ACC112 (cell line): ENCODE data around the gene REM1.
"Not testable (repeated sequence)": the region's sequence is repeated elsewhere in the genome, so short reads cannot be mapped to it uniquely, and the experiment has no call there.

ENCODE experiments used
- H2AFZ ChIP-seq: fragments of 200-600 bp; sonication (generic); one replicate; pipeline ENCODE4 v1.6.0; 2017; ENCODE audit warnings: antibody characterized with exemption, low read length; ENCODE audit not compliant: unreplicated experiment
- H3K27ac ChIP-seq: fragments of 200-600 bp; sonication (generic); 2 replicates; pipeline ENCODE4 v1.5.1; 2014; ENCODE audit warnings: low read depth, mild to moderate bottlenecking, antibody characterized with exemption, low read length, moderate library complexity
- H3K27me3 ChIP-seq: fragments of 200-600 bp; sonication (generic); 2 replicates; pipeline ENCODE4 v1.6.1; 2014; ENCODE audit warnings: mild to moderate bottlenecking, antibody characterized with exemption, low read length, moderate library complexity, mixed read lengths; ENCODE audit not compliant: insufficient read depth
- H3K36me3 ChIP-seq: fragments of 200-600 bp; sonication (generic); 2 replicates; pipeline ENCODE4 v1.6.1; 2016; ENCODE audit warnings: mild to moderate bottlenecking, antibody characterized with exemption, low read length, moderate library complexity, mixed read lengths; ENCODE audit not compliant: insufficient read depth
- H3K4me1 ChIP-seq: fragments of 200-600 bp; sonication (generic); one replicate; pipeline ENCODE4 v1.6.1; 2016; ENCODE audit warnings: low read length, mixed read lengths; ENCODE audit not compliant: insufficient read depth, unreplicated experiment, control insufficient read depth
- H3K4me3 ChIP-seq: fragments of 200-600 bp; sonication (generic); 2 replicates; pipeline ENCODE4 v1.5.1; 2014; ENCODE audit warnings: mild to moderate bottlenecking, low read depth, low read length
- H3K79me2 ChIP-seq: fragments of 200-600 bp; sonication (generic); one replicate; pipeline ENCODE4 v1.6.0; 2016; ENCODE audit warnings: low read length; ENCODE audit not compliant: control insufficient read depth, unreplicated experiment, insufficient read depth

REM1 gene

DNA sequence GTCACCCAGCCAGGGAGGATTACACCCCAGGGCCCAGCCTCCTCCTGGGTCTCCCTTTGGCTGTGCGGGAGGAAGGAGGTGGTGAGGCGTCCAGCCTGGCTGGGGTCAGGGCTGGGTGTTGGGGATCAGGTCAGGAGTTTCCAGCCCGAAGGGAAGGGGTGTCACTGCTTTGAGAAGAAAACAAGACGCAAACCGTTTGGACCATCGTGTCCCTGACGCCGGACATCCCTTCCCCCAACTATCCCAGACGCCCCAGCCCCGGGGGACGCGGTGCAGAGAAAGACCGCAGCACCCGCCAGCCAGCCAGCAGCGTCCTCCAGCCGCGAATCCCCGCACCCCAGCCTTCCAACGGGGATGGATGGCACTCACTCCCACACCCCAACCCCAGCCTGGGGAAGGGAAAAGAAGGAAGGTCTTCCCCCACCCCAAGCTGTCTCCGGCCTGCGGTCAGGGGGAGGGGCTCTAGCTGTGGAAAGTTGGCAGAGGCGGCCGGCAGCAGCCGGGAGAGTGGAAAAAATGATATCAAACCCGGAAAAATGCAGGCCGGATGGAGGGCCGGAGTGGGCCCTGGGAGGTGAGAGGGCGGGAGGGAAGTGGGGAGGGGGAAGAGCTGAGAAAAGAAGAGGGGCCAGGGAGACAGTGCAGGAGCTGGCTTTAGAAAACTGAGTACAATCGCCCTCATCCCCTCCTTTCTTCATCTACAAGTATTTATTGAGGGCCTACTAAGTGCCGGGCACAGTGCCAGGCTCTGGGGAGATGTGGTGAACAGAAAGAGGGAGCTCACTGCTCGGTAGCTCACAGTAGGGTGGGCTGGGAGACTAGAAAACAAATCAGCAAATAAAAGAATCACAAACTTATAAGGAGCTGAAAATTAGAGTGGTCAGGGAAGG lies 10.6 kb downstream of the REM1 start:
- Histone ChIP-seq H3K27me3 (peaks cover 5% of the 10 kb centered on the region; the same call in 1 of the 2 replicates), H3K4me1 (peaks cover 9% of the 10 kb centered on the region), H3K36me3 (no peaks in the 10 kb centered on the region), H3K27ac (no peak overlapping the region), H3K79me2 (no peaks in the 10 kb centered on the region), H2AFZ (peak overlapping the region; percentile 8), H3K4me3 (peak overlapping the region; percentile 56; the same call in 1 of the 2 replicates)

DNA sequence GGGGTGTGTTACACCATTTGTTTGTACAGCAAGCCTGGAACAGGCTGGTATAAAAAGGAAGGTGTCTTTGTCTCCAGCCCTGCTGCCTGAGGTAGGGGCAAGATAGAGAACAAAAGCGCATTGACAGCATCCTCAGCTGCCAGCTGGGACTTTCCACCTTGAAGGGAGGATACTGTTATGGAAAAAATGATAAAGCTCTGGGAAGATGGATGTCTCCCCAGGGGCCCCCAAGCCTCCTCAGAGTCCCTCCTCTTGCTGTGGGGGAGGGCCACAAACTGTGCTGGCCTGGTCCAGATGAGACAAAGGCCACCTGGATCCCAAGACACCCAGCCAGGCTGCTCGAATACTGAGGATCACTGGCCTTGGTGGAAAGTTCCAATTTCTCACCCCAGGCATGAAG lies 13.0 kb downstream of the REM1 start:
- H3K79me2 ChIP-seq: no peaks in the 10 kb centered on the region
- H3K36me3 ChIP-seq: no peaks in the 10 kb centered on the region
- peaks cover 5% of the 10 kb centered on the region; the same call in 1 of the 2 replicates for H3K27me3 ChIP-seq
- no peak overlapping the region for H3K27ac ChIP-seq
- H2AFZ ChIP-seq: no peak overlapping the region
- peaks cover 9% of the 10 kb centered on the region for H3K4me1 ChIP-seq
- no peak overlapping the region for H3K4me3 ChIP-seq

DNA sequence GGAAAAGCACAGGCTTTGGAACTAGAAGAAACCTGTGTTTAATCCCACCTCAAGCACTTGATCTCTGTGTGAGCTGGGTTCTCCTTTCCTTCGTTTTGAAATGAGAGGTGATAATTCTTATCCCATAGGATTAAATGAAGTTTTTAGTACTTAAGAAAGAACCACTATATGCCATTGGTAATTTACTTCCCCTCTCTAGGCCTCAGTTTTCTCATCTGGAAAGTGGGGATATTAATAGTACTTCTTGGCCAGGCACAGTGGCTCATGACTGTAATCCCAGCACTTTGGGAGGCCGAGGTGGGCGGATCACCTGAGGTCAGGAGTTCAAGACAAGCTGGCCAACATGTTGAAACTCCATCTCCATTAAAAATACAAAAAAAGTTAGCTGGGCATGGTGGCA lies 14.1 kb downstream of the REM1 start:
- no peak overlapping the region for H3K4me3 ChIP-seq
- H3K27me3 ChIP-seq: peaks cover 5% of the 10 kb centered on the region; the same call in 1 of the 2 replicates
- peaks cover 9% of the 10 kb centered on the region for H3K4me1 ChIP-seq
- no peaks in the 10 kb centered on the region for H3K79me2 ChIP-seq
- no peaks in the 10 kb centered on the region for H3K36me3 ChIP-seq
- H2AFZ ChIP-seq: no peak overlapping the region
- no peak overlapping the region for H3K27ac ChIP-seq

DNA sequence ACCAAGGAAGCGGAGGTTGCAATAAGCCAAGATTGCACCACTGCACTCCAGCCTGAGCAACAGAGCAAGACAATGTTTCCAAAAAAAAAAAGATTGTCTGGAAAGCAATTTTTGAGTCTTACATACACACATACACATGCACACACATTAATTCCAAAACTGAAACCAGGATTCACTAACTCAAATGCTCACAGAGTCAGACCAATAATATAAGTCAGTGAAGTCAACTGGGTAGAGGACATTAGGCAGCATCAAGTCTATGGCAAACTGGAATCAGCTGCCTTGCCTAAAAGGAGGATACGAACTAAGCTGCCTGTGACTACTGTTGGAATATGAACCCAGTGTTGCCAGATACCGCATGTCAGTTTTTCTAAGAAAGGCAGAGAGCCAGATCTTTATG lies 15.7 kb downstream of the REM1 start:
- Histone ChIP-seq H3K4me1 (peaks cover 3% of the 10 kb centered on the region), H3K4me3 (no peak overlapping the region), H3K27me3 (no peaks in the 10 kb centered on the region), H3K79me2 (no peaks in the 10 kb centered on the region), H2AFZ (no peak overlapping the region), H3K27ac (no peak overlapping the region), H3K36me3 (no peaks in the 10 kb centered on the region)

DNA sequence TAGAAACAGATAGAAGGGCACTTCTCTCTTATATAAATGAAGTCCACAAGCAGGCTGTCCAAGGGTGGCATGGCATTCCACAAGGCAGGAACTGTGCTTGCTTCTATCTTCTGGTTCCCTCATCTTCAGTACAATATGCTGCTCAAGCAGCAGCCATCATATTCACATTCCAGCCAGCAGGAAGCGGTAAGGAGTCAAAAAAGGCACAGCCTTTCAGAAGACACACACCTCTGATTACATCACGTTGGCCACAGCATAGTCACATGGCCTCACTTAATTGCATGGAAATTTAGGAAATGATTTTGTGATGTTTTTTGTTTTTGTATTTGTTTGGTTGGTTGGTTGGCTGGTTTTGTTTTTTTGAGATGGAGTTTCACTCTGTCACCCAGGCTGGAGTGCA lies 19.0 kb downstream of the REM1 start:
- Histone ChIP-seq H3K4me3 (no peak overlapping the region), H3K79me2 (no peaks in the 10 kb centered on the region), H2AFZ (no peak overlapping the region), H3K27ac (no peak overlapping the region), H3K36me3 (no peaks in the 10 kb centered on the region), H3K27me3 (no peaks in the 10 kb centered on the region), H3K4me1 (peaks cover 25% of the 10 kb centered on the region)

DNA sequence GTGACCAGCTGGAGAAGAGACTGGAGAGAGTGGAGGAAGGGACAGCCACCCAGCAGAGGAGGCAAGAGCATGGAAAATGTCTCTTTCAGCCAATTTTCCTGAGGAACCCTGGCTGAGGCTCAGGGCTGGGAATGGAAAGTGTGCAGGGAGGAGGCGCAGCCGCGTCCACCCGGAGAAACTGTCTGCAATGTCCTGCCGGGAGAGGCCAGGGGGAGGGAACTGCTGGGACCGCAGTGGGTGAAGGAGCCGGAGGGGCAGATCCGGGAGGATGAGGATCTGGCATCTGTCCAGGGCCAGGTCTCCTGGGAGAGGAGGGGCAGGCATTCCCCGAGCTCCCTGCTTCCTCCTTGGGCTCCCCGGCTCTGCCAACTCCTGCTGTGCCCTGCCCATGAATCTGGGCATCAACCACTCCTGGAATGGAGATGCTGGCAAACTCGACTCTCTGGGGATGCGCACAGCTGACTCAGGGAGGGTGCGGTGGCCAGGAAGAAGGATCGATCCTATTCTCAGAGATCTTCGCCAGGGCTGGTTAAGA lies 21.7 kb downstream of the REM1 start:
- H3K36me3 ChIP-seq: no peaks in the 10 kb centered on the region
- peaks cover 25% of the 10 kb centered on the region for H3K4me1 ChIP-seq
- no peaks in the 10 kb centered on the region for H3K27me3 ChIP-seq
- no peaks in the 10 kb centered on the region for H3K79me2 ChIP-seq
- peak overlapping the region; percentile 44 for H3K4me3 ChIP-seq
- peak overlapping the region; percentile 75 for H2AFZ ChIP-seq
- peak overlapping the region; percentile 58; the same call in 1 of the 2 replicates for H3K27ac ChIP-seq

DNA sequence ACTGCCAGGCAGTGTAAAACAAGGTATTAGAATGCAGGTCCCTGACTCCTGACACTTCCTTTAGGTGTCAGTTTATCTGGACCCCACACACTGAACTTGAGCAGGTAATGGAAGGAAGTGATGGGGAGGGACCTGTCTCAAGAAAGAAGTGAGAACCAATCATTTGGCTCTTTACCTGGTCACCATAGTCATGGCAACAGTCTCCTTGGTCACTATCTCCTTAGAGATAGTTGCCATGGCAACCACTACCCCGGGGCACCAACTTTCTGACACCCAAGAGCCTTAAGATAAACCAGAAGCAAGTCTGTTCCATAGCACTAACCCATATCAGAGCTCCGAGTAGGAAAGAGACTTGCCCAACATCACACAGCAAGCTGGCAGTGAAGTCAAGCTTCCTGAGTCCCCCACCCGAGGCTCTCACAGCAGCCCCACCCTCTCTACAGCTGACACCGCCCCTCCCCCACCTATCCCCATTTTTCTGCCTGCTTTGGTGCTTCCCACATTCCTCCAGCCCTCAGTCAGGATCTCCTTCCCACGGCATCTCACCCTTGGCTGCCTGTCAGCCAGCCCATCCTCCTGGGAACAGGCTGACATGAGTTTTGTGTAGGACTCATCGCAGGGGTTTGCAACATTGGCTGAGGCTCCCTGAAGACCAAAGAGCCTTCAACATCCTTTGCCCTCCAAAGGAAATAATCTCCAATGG lies 22.9 kb downstream of the REM1 start:
- Histone ChIP-seq H2AFZ (no peak overlapping the region), H3K79me2 (no peaks in the 10 kb centered on the region), H3K36me3 (no peaks in the 10 kb centered on the region), H3K4me3 (no peak overlapping the region), H3K27me3 (no peaks in the 10 kb centered on the region), H3K27ac (peak overlapping the region; percentile 58; the same call in 1 of the 2 replicates), H3K4me1 (peaks cover 25% of the 10 kb centered on the region)

DNA sequence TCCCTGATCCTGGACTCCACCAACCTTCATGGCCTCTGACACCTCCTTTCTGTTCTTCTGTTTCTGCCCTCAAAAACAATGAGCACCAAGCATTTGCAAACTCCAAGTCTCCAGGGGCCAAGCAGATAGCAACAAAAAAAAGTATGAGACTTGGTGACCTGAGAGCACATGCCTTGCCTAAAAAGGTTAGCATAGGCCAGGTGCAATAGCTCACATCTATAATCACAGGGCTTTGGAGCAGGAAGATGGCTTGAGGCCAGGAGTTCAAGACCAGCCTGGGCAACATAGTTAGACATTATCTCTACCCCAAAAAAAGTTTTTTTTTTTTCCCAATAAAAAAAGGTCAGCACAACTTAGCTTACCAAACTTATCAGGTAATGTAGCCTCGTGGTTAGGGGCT lies 25.4 kb downstream of the REM1 start:
- Histone ChIP-seq H2AFZ (no peak overlapping the region), H3K27me3 (no peaks in the 10 kb centered on the region), H3K4me1 (peaks cover 25% of the 10 kb centered on the region), H3K4me3 (no peak overlapping the region), H3K27ac (no peak overlapping the region), H3K79me2 (no peaks in the 10 kb centered on the region), H3K36me3 (no peaks in the 10 kb centered on the region)

DNA sequence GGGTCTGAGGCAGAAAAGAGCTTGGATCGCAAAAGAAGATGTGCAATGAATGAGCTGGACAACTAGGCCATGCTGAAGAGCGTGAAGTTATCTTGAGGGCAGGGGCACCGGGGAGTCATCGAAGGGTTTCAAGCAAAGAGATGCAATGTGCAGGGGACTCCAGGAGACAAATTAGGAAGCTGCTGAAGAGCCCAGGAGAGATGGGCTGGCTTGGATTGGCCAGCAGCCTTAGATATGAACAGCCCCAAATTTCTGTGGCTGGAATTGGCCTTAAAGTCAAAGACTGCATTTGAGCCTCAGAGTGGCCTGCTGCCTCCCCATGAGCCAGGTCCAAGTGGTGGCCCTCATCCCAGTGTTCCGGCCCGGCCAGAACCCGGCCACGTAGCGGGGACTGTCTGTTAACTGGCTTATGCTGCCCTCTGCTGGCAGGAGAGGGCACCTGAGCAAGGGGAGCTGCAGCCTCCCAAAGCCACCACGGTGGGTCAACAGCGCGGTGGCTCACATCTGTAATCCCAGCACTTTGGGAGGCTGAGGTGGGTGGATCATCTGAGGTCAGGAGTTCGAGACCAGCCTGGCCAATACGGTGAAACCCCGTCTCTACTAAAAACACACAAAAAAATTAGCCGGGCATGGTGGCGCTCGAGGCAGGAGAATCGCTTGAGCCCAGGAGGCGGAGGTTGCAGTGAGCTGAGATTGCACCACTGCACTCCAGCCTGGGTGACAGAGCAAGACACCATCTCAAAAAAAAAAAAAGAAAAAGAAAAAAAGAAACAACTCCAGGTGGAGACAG lies 28.0 kb downstream of the REM1 start:
- not testable (repeated sequence) for H3K27ac ChIP-seq, H3K36me3 ChIP-seq, H3K4me1 ChIP-seq, H3K27me3 ChIP-seq, H3K4me3 ChIP-seq, H3K79me2 ChIP-seq, H2AFZ ChIP-seq

DNA sequence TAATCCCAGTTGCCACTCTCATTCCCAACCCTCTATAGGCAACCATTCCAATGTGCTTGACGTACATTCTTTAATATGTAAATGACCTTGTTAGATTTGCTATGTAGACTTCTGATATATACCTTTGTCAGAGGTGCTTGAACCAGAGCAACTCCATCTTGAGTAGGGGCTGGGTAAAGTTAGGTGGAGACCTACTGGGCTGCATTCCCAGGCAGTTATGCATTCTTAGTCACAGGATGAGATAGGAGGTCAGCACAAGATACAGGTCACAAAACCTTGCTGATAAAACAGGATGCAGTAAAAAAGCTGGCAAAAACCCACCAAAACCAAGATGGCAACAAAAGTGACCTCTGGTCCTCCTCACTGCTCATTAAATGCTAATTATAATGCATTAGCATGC lies 30.8 kb downstream of the REM1 start:
- Histone ChIP-seq H3K36me3 (no peaks in the 10 kb centered on the region), H2AFZ (no peak overlapping the region), H3K4me3 (no peak overlapping the region), H3K27ac (no peak overlapping the region), H3K4me1 (no peaks in the 10 kb centered on the region), H3K27me3 (no peaks in the 10 kb centered on the region; the same call in 1 of the 2 replicates), H3K79me2 (no peaks in the 10 kb centered on the region)
